Karpas-422 (cell line): ENCODE results near the gene RBBP8. TPM values are rescaled to one million over a fixed set of nuclear protein-coding genes. Genes with fewer than 3 reads are reported as not detected.

ENCODE experiments used
- DNase-seq: peaks from one replicate; pipeline ENCODE4 v3.0.0-alpha.2; 2015
- H2AFZ ChIP-seq: fragments of 200-600 bp; sonication (generic); 2 replicates; pipeline ENCODE4 v1.6.1; 2014; ENCODE audit warnings: antibody characterized with exemption, low read length, mixed read lengths
- H3K27ac ChIP-seq: fragments of 200-600 bp; sonication (generic); 2 replicates; pipeline ENCODE4 v1.5.1; 2014; ENCODE audit warnings: mild to moderate bottlenecking, low read length, moderate library complexity
- H3K27me3 ChIP-seq: fragments of 200-600 bp; sonication (generic); 2 replicates; pipeline ENCODE4 v1.6.1; 2014; ENCODE audit warnings: low read length, mixed read lengths
- H3K36me3 ChIP-seq: fragments of 200-600 bp; sonication (generic); 2 replicates; pipeline ENCODE4 v1.6.1; 2014; ENCODE audit warnings: low read length, mixed read lengths; ENCODE audit not compliant: insufficient read depth
- H3K4me1 ChIP-seq: fragments of 200-600 bp; sonication (generic); 2 replicates; pipeline ENCODE4 v1.6.1; 2014; ENCODE audit warnings: mild to moderate bottlenecking, low read length, mixed read lengths
- H3K4me2 ChIP-seq: fragments of 200-600 bp; sonication (generic); 2 replicates; pipeline ENCODE4 v1.6.1; 2014; ENCODE audit warnings: low read length, low read depth, mild to moderate bottlenecking; ENCODE audit not compliant: poor library complexity, severe bottlenecking
- H3K4me3 ChIP-seq: fragments of 200-600 bp; sonication (generic); 2 replicates; pipeline ENCODE4 v1.5.1; 2014; ENCODE audit warnings: mild to moderate bottlenecking, antibody characterized with exemption, low read length, mixed read lengths
- H3K79me2 ChIP-seq: fragments of 200-600 bp; sonication (generic); 2 replicates; pipeline ENCODE4 v1.6.1; 2014; ENCODE audit warnings: mild to moderate bottlenecking, low read length, mixed read lengths
- H3K9ac ChIP-seq: fragments of 200-600 bp; sonication (generic); 2 replicates; pipeline ENCODE4 v1.6.0; 2014; ENCODE audit warnings: low read length
- H3K9me2 ChIP-seq: fragments of 200-600 bp; sonication (generic), shearing (Covaris generic); replicated peaks from 2 replicates; pipeline ENCODE4 v1.6.0; 2014; ENCODE audit warnings: mild to moderate bottlenecking, low read length, moderate library complexity; ENCODE audit not compliant: insufficient read depth
- H3K9me3 ChIP-seq: fragments of 300-700, 200-600 bp; sonication (generic); 2 replicates; pipeline ENCODE4 v1.6.1; 2014; ENCODE audit warnings: low read length, mixed read lengths
- H4K20me1 ChIP-seq: fragments of 200-600 bp; sonication (generic); 2 replicates; pipeline ENCODE4 v1.6.1; 2014; ENCODE audit warnings: mild to moderate bottlenecking, antibody characterized with exemption, low read length, low read depth; ENCODE audit not compliant: insufficient read depth
- total RNA-seq: library from RNA; depleted of rRNA; stranded (reverse); fragments of >200 nt; shearing (Covaris generic); gene quantifications from 2 replicates; pipeline ENCODE4 v1.2.3, GENCODE V29; 2014; ENCODE audit warnings: low replicate concordance

Gene RBBP8
- total RNA-seq, 1 experiment from 2014 or later, result 148 TPM

DNA sequence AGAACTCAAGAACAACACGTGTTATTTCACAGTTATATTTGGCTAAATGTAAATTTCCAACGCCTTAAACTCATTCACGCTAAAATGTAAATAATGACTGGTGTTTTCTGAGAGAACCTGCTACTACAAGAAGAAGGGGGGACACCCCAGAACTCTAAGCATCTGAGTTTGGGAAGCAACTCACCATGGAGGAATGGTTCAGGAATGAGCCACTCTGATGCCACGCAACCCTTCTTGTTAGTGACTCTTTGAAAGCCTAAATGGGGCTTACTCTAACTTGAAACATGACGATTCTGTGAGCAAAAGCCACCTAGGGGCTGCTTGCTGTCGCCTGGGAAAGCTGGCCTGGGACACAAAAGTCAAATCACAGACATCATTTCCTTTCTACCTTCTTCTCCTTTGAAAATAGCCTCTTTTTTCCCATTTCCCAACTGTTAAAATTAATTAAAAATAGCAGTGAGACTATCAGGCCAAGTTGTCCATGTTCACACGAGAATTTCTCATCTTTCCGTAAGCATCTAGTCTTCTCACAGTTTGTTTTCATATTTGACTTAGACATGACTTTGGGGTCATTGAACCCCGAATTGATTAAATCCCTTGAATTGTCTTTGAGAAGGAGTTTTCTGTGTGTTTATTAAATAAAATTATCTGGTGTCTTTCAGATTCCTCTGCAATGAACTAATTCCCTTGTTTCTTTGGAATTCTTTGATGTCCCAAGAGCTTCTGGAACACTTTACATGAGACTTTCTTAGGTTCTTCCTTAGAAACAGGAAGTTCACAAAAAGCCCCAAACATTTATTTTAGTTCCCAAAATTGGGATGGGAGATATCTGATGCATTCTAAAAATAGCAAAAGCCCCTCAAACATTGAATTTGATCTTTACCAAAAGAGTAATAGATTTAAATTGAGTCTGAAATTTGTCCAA is 126.7 kb downstream of the RBBP8 start:
- Histone ChIP-seq H3K79me2 (no peaks in the 10 kb centered on the region), H3K27me3 (no peaks in the 10 kb centered on the region), H3K9me2 (no peaks in the 10 kb centered on the region), H3K9ac (no peak overlapping the region), H3K27ac (no peak overlapping the region), H3K4me1 (no peaks in the 10 kb centered on the region), H3K36me3 (no peaks in the 10 kb centered on the region), H3K9me3 (no peaks in the 10 kb centered on the region), H3K4me3 (no peak overlapping the region), H3K4me2 (no peak overlapping the region), H4K20me1 (no peaks in the 10 kb centered on the region), H2AFZ (no peak overlapping the region)
- DNase-seq, result no peak

DNA sequence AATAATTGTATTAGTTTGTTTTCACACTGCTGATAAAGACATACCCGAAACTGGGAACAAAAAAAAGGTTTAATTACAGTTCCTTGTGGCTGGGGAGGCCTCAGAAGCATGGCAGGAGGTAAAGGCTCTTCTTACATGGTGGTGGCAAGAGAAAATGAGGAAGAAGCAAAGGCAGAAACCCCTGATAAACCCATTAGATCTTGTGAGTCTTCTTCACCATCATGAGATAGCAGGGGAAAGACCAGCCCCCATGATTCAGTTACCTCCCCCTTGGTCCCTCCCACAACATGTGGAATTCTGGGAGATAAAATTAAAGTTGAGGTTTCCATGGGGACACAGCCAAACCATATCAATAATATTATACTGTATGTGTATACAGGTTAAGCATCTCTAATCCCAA is 128.9 kb downstream of the RBBP8 start:
- Histone ChIP-seq H3K9me3 (no peaks in the 10 kb centered on the region), H3K4me1 (no peaks in the 10 kb centered on the region), H3K27ac (no peak overlapping the region), H3K9ac (no peak overlapping the region), H4K20me1 (no peaks in the 10 kb centered on the region), H3K27me3 (no peaks in the 10 kb centered on the region), H3K79me2 (no peaks in the 10 kb centered on the region), H3K4me3 (no peak overlapping the region), H2AFZ (no peak overlapping the region), H3K4me2 (no peak overlapping the region), H3K9me2 (no peaks in the 10 kb centered on the region), H3K36me3 (no peaks in the 10 kb centered on the region)
- DNase-seq, result no peak

DNA sequence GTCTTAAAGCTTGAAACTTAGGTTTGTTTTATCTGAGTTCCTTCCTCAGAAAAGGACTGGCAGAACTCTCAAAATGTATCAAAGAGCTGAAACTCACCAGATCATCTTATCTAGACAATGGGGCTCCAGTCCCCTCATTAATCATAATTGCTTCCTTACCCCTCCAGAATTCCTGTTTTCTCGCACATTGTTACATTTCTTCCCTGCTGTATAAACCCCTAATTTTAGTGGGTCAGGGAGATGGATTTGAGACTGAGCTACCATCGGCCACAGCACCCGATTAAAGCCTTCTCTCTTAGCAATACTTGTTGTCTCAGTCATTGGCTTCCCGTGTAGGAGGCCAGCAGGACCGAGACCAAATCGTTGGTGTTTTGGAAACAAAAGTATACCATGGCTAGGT is 130.4 kb downstream of the RBBP8 start:
- Histone ChIP-seq H3K36me3 (no peaks in the 10 kb centered on the region), H3K27me3 (no peaks in the 10 kb centered on the region), H2AFZ (no peak overlapping the region), H3K9ac (no peak overlapping the region), H3K79me2 (no peaks in the 10 kb centered on the region), H3K4me3 (no peak overlapping the region), H3K4me1 (no peaks in the 10 kb centered on the region; the same call in 1 of the 2 replicates), H3K4me2 (no peak overlapping the region), H3K9me3 (no peaks in the 10 kb centered on the region), H3K27ac (no peak overlapping the region), H3K9me2 (no peaks in the 10 kb centered on the region), H4K20me1 (no peaks in the 10 kb centered on the region)
- DNase-seq, result no peak

DNA sequence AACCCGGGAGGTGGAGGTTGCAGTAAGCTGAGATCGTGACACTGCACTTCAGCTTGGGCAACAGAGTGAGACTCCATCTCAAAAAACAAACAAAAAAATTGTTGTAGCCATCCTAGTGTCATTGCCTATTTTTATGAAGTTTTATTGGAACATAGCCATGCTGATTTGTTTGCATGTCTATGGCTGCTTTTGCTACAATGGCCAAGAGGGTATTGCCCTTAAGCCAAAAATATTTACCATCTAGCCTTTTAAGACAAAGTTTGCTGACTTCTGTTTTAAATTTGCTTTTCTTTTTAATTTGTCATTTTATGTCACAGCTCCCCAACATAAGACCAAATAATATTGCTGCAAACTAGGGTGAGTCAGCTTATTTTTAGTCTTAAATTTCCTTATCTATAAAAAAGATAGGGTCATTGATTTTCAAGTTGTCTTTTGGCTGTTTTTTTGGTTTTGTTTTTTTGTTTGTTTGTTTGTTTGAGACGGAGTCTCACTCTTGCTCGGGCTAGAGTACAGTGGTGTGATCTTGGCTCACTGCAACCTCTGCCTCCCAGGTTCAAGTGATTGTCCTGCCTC is 132.2 kb downstream of the RBBP8 start:
- H3K4me3 ChIP-seq, result no peak overlapping the region
- H3K9ac ChIP-seq, result no peak overlapping the region
- no peaks in the 10 kb centered on the region for H3K79me2 ChIP-seq
- no peak overlapping the region for H3K4me2 ChIP-seq
- H3K27ac ChIP-seq, result no peak overlapping the region
- H3K36me3 ChIP-seq, result no peaks in the 10 kb centered on the region
- no peak for DNase-seq
- no peaks in the 10 kb centered on the region for H3K27me3 ChIP-seq
- no peaks in the 10 kb centered on the region; the same call in 1 of the 2 replicates for H3K4me1 ChIP-seq
- no peaks in the 10 kb centered on the region for H3K9me2 ChIP-seq
- no peaks in the 10 kb centered on the region for H4K20me1 ChIP-seq
- no peak overlapping the region for H2AFZ ChIP-seq
- H3K9me3 ChIP-seq, result no peaks in the 10 kb centered on the region

DNA sequence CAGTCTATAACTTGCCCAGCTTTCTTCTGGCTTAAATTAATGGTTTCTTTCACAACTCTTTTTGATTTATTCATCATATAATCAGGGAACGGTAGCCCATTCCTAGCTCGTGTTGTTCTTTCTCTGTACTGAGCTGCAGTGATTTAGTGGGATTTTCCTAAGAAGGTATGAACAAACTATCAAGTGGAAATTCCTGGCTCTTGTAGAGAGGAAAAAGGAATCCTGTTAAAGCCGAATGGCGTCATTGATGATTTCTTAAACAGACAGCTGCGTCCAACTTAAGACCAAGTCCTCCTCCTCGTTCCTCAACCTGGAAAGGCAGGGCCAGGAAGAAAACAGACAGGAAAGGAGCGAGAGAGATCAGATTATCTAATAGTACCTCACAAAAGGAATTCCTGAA is 132.9 kb downstream of the RBBP8 start:
- Histone ChIP-seq H2AFZ (no peak overlapping the region), H3K9me2 (no peaks in the 10 kb centered on the region), H3K9ac (no peak overlapping the region), H4K20me1 (no peaks in the 10 kb centered on the region), H3K79me2 (no peaks in the 10 kb centered on the region), H3K36me3 (no peaks in the 10 kb centered on the region), H3K27me3 (no peaks in the 10 kb centered on the region), H3K4me2 (no peak overlapping the region), H3K9me3 (no peaks in the 10 kb centered on the region), H3K4me1 (no peaks in the 10 kb centered on the region; the same call in 1 of the 2 replicates), H3K4me3 (no peak overlapping the region), H3K27ac (no peak overlapping the region)
- no peak for DNase-seq

GRCh38 chr18:23066504-23067039 is 133.4 kb downstream of the RBBP8 start:
- no peak overlapping the region for H3K4me2 ChIP-seq
- DNase-seq, result no peak
- H3K4me3 ChIP-seq, result no peak overlapping the region
- no peaks in the 10 kb centered on the region for H3K9me3 ChIP-seq
- H3K27ac ChIP-seq, result no peak overlapping the region
- no peaks in the 10 kb centered on the region for H3K79me2 ChIP-seq
- no peaks in the 10 kb centered on the region for H3K9me2 ChIP-seq
- H2AFZ ChIP-seq, result no peak overlapping the region
- H3K27me3 ChIP-seq, result no peaks in the 10 kb centered on the region
- H3K4me1 ChIP-seq, result no peaks in the 10 kb centered on the region; the same call in 1 of the 2 replicates
- no peak overlapping the region for H3K9ac ChIP-seq
- H3K36me3 ChIP-seq, result no peaks in the 10 kb centered on the region
- no peaks in the 10 kb centered on the region for H4K20me1 ChIP-seq

GRCh38 chr18:23067236-23067635 is 134.1 kb downstream of the RBBP8 start:
- Histone ChIP-seq H3K9me2 (no peaks in the 10 kb centered on the region), H3K4me2 (no peak overlapping the region), H3K79me2 (no peaks in the 10 kb centered on the region), H3K27me3 (no peaks in the 10 kb centered on the region), H3K4me3 (no peak overlapping the region), H2AFZ (no peak overlapping the region), H3K4me1 (no peaks in the 10 kb centered on the region; the same call in 1 of the 2 replicates), H3K36me3 (no peaks in the 10 kb centered on the region), H3K9me3 (no peaks in the 10 kb centered on the region), H3K9ac (no peak overlapping the region), H4K20me1 (no peaks in the 10 kb centered on the region), H3K27ac (no peak overlapping the region)
- peak; percentile 48 for DNase-seq

DNA sequence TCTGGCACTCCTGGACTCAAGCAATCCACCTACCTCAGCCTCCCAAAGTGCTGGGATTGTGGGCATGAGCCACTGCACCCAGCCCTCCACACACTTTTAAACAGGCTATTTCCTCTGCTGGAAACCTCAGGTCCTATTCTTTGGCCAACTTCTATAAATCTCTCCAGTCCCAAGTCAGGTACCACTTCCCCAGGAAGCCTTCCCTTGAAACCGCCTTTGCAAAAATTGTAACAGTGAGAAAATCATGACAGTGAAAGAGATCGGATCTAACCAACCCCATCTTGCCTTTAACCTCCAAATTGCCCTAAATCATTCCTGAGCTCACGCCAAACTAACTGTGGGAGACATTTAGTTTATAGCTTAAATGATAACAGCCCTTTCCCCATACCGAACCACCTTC is 134.9 kb downstream of the RBBP8 start:
- H3K4me3 ChIP-seq, result no peak overlapping the region
- H3K9me3 ChIP-seq, result no peaks in the 10 kb centered on the region
- H3K4me2 ChIP-seq, result no peak overlapping the region
- H3K36me3 ChIP-seq, result no peaks in the 10 kb centered on the region
- no peak for DNase-seq
- no peak overlapping the region for H3K9ac ChIP-seq
- no peak overlapping the region for H3K27ac ChIP-seq
- H2AFZ ChIP-seq, result no peak overlapping the region
- no peaks in the 10 kb centered on the region for H3K79me2 ChIP-seq
- no peaks in the 10 kb centered on the region for H4K20me1 ChIP-seq
- H3K9me2 ChIP-seq, result no peaks in the 10 kb centered on the region
- no peaks in the 10 kb centered on the region; the same call in 1 of the 2 replicates for H3K4me1 ChIP-seq
- H3K27me3 ChIP-seq, result no peaks in the 10 kb centered on the region
